Neural cell (in vitro differentiated cells): Measurements from ENCODE around the gene SLC3A2. TPM values are rescaled to one million over a fixed set of nuclear protein-coding genes. Genes with fewer than 3 reads are reported as not detected.

Experiments
- H2AFZ ChIP-seq: fragments of 200-600, 300-800 bp; sonication (generic), shearing (Covaris generic); 2 replicates; pipeline ENCODE4 v1.6.0; 2014; ENCODE audit warnings: low read depth, mild to moderate bottlenecking, antibody characterized with exemption, low read length, moderate library complexity
- H3F3A ChIP-seq: fragments of 200-600 bp; shearing (Covaris generic); 2 replicates; pipeline ENCODE4 v1.6.1; 2016; ENCODE audit warnings: mild to moderate bottlenecking, moderate library complexity, mixed read lengths, antibody characterized with exemption, low read length; ENCODE audit not compliant: insufficient read depth, poor library complexity, severe bottlenecking
- H3K27ac ChIP-seq: fragments of 200-600, 300-800 bp; sonication (generic), shearing (Covaris generic); 2 replicates; pipeline ENCODE4 v1.5.1; 2014; ENCODE audit warnings: mild to moderate bottlenecking, low read length, moderate library complexity
- H3K27me3 ChIP-seq: fragments of 300-800, 200-600 bp; sonication (generic), shearing (Covaris generic); 2 replicates; pipeline ENCODE4 v1.6.0; 2014; ENCODE audit warnings: mild to moderate bottlenecking, low read depth, low read length, moderate library complexity; ENCODE audit not compliant: insufficient read depth
- H3K36me3 ChIP-seq: fragments of 300-800, 200-600 bp; sonication (generic), shearing (Covaris generic); 2 replicates; pipeline ENCODE4 v1.5.1; 2014; ENCODE audit warnings: mild to moderate bottlenecking, antibody characterized with exemption, low read length, moderate library complexity; ENCODE audit not compliant: insufficient read depth
- H3K4me2 ChIP-seq: fragments of 300-800, 200-600 bp; sonication (generic), shearing (Covaris generic); 2 replicates; pipeline ENCODE4 v1.6.0; 2014; ENCODE audit warnings: mild to moderate bottlenecking, low read length
- H3K4me3 ChIP-seq: fragments of 300-800, 200-600 bp; sonication (generic), shearing (Covaris generic); 2 replicates; pipeline ENCODE4 v1.5.1; 2014; ENCODE audit warnings: mild to moderate bottlenecking, low read length, moderate library complexity
- H3K79me2 ChIP-seq: fragments of 200-600 bp; shearing (Covaris generic); replicated peaks from 2 replicates; pipeline ENCODE4 v1.6.0; 2014; ENCODE audit warnings: mild to moderate bottlenecking, low read length, moderate library complexity; ENCODE audit not compliant: insufficient read depth
- H3K9ac ChIP-seq: fragments of 300-800, 200-600 bp; sonication (generic), shearing (Covaris generic); 2 replicates; pipeline ENCODE4 v1.6.1; 2016; ENCODE audit warnings: mild to moderate bottlenecking, low read length, mixed read lengths
- H3K9me2 ChIP-seq: fragments of 200-600 bp; shearing (Covaris generic); 2 replicates; pipeline ENCODE4 v1.6.1; 2016; ENCODE audit warnings: mild to moderate bottlenecking, low read length, mixed read lengths; ENCODE audit not compliant: insufficient read depth
- H3K9me3 ChIP-seq: fragments of 200-600, 300-800 bp; sonication (generic), shearing (Covaris generic); 2 replicates; pipeline ENCODE4 v1.6.1; 2016; ENCODE audit warnings: mild to moderate bottlenecking, mixed run types, low read length, moderate library complexity, mixed read lengths
- H4K20me1 ChIP-seq: fragments of 200-600 bp; shearing (Covaris generic); 2 replicates; pipeline ENCODE4 v1.6.1; 2016; ENCODE audit warnings: mild to moderate bottlenecking, mixed run types; ENCODE audit not compliant: insufficient read depth
- EP300 ChIP-seq: fragments of 450-650 bp; conservative IDR thresholded peaks from 2 replicates; pipeline ENCODE4 v1.6.1; 2014; ENCODE audit warnings: antibody characterized with exemption, mild to moderate bottlenecking, moderate library complexity; ENCODE audit not compliant: poor library complexity, severe bottlenecking
- EZH2 ChIP-seq: fragments of 200-600, 300-800 bp; shearing (Covaris generic), sonication (generic); IDR thresholded peaks from 2 replicates; pipeline ENCODE4 v1.6.1; 2014; ENCODE audit warnings: antibody characterized with exemption, low read length, borderline replicate concordance, mild to moderate bottlenecking; ENCODE audit not compliant: insufficient read depth, poor library complexity, severe bottlenecking
- MXI1 ChIP-seq: fragments of 450-650 bp; conservative IDR thresholded peaks from 2 replicates; pipeline ENCODE4 v1.6.1; 2014; ENCODE audit warnings: antibody characterized with exemption, mild to moderate bottlenecking; ENCODE audit not compliant: poor library complexity, severe bottlenecking
- POLR2AphosphoS5 ChIP-seq: IDR thresholded peaks from 2 replicates; pipeline ENCODE4 v1.6.1; 2012
- RAD21 ChIP-seq: fragments of 450-650 bp; conservative IDR thresholded peaks from 2 replicates; pipeline ENCODE4 v1.6.1; 2014; ENCODE audit warnings: antibody characterized with exemption, mild to moderate bottlenecking, moderate library complexity
- SMC3 ChIP-seq: fragments of 450-650 bp; conservative IDR thresholded peaks from 2 replicates; pipeline ENCODE4 v1.6.1; 2014; ENCODE audit warnings: antibody characterized with exemption, mild to moderate bottlenecking, moderate library complexity; ENCODE audit not compliant: poor library complexity
- TAF1 ChIP-seq: IDR thresholded peaks from 2 replicates; pipeline ENCODE4 v1.6.1; 2012; ENCODE audit warnings: low read depth
- polyA plus RNA-seq: library from polyadenylated mRNA; depleted of rRNA; stranded (reverse); fragments of >200 nt; gene quantifications from 2 replicates; pipeline ENCODE4 v1.2.3, GENCODE V29; 2014
- TF ChIP-seq, protein P1 (sequence below): fragments of 450-650 bp; IDR thresholded peaks from 2 replicates; pipeline ENCODE4 v1.5.1; 2014; ENCODE audit warnings: antibody characterized with exemption, mild to moderate bottlenecking, moderate library complexity; ENCODE audit not compliant: poor library complexity, severe bottlenecking
- TF ChIP-seq, protein P2 (sequence below): IDR thresholded peaks from 2 replicates; pipeline ENCODE4 v1.6.1; 2012; ENCODE audit warnings: borderline replicate concordance

SLC3A2 gene
- polyA plus RNA-seq, 1 donor from 2014 or later: 176 TPM

DNA sequence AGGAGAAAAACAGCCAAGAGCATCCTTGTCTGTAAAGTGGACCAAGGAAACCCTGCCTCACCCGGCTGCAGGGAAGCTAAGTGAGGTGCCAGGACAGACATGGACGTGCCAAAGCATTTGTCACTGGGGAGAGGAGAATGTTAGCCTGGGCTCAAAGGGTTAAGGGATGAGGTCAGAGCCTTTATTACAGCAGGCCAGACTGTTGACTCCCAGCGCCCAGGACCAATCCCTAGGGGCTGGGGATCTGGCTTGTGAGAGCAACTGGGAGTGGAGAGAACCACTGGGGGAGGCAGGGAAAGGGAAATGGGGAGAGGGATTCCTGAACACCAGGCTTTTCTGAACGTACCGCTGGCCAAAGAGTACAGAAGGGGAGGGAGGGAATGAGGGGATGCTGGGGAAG lies 37.8 kb downstream of the SLC3A2 start:
- Histone ChIP-seq H4K20me1 (no peaks in the 10 kb centered on the region), H3K9me2 (no peaks in the 10 kb centered on the region), H3K4me2 (no peak overlapping the region), H3K9me3 (no peaks in the 10 kb centered on the region), H3K36me3 (no peaks in the 10 kb centered on the region), H2AFZ (no peak overlapping the region), H3K27ac (no peak overlapping the region), H3K27me3 (peaks cover 12% of the 10 kb centered on the region), H3K4me3 (no peak overlapping the region), H3K9ac (no peak overlapping the region), H3F3A (no peaks in the 10 kb centered on the region), H3K79me2 (no peaks in the 10 kb centered on the region)
- TF ChIP-seq EZH2 (no peak), MXI1 (no peak), TAF1 (no peak), POLR2AphosphoS5 (no peak), RAD21 (no peak), EP300 (no peak), SMC3 (no peak)
- TF ChIP-seq, protein P1, sequence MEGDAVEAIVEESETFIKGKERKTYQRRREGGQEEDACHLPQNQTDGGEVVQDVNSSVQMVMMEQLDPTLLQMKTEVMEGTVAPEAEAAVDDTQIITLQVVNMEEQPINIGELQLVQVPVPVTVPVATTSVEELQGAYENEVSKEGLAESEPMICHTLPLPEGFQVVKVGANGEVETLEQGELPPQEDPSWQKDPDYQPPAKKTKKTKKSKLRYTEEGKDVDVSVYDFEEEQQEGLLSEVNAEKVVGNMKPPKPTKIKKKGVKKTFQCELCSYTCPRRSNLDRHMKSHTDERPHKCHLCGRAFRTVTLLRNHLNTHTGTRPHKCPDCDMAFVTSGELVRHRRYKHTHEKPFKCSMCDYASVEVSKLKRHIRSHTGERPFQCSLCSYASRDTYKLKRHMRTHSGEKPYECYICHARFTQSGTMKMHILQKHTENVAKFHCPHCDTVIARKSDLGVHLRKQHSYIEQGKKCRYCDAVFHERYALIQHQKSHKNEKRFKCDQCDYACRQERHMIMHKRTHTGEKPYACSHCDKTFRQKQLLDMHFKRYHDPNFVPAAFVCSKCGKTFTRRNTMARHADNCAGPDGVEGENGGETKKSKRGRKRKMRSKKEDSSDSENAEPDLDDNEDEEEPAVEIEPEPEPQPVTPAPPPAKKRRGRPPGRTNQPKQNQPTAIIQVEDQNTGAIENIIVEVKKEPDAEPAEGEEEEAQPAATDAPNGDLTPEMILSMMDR: no peak
- TF ChIP-seq, protein P2, sequence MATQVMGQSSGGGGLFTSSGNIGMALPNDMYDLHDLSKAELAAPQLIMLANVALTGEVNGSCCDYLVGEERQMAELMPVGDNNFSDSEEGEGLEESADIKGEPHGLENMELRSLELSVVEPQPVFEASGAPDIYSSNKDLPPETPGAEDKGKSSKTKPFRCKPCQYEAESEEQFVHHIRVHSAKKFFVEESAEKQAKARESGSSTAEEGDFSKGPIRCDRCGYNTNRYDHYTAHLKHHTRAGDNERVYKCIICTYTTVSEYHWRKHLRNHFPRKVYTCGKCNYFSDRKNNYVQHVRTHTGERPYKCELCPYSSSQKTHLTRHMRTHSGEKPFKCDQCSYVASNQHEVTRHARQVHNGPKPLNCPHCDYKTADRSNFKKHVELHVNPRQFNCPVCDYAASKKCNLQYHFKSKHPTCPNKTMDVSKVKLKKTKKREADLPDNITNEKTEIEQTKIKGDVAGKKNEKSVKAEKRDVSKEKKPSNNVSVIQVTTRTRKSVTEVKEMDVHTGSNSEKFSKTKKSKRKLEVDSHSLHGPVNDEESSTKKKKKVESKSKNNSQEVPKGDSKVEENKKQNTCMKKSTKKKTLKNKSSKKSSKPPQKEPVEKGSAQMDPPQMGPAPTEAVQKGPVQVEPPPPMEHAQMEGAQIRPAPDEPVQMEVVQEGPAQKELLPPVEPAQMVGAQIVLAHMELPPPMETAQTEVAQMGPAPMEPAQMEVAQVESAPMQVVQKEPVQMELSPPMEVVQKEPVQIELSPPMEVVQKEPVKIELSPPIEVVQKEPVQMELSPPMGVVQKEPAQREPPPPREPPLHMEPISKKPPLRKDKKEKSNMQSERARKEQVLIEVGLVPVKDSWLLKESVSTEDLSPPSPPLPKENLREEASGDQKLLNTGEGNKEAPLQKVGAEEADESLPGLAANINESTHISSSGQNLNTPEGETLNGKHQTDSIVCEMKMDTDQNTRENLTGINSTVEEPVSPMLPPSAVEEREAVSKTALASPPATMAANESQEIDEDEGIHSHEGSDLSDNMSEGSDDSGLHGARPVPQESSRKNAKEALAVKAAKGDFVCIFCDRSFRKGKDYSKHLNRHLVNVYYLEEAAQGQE: no peak

DNA sequence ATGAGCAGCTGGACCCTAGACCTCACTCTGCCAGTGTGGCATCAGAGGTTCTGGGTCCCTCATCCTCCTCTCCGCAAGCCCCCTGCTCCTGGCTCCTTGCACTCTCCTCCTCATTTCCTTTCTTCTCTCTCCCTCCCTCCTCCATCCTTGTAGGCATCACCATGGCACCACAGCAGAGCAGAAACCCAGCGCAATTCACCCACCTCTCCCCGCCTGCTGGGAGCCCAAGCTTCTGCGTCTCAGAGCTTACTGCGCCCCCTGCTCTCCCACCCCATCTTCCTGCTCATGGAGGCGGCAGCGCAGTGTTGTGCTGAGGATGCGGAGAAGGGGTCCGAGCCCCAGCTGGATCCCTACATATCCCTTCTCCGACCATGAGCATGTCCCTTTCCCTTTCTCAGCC lies 38.8 kb downstream of the SLC3A2 start:
- H3K79me2 ChIP-seq: no peaks in the 10 kb centered on the region
- H3F3A ChIP-seq: no peaks in the 10 kb centered on the region
- H3K4me2 ChIP-seq: no peak overlapping the region
- H4K20me1 ChIP-seq: no peaks in the 10 kb centered on the region
- H3K9me2 ChIP-seq: no peaks in the 10 kb centered on the region
- H3K27ac ChIP-seq: no peak overlapping the region
- no peaks in the 10 kb centered on the region for H3K9me3 ChIP-seq
- TF ChIP-seq POLR2AphosphoS5 (no peak), RAD21 (no peak), TAF1 (no peak), MXI1 (no peak)
- no peaks in the 10 kb centered on the region for H3K36me3 ChIP-seq
- H2AFZ ChIP-seq: no peak overlapping the region
- peaks cover 21% of the 10 kb centered on the region for H3K27me3 ChIP-seq
- no peak overlapping the region for H3K4me3 ChIP-seq
- no peak overlapping the region for H3K9ac ChIP-seq
